ENCODE measurements around the gene RPA3. TPM values are rescaled to one million over a fixed set of nuclear protein-coding genes. Genes with fewer than 3 reads are reported as not detected.

Gene RPA3
- total RNA-seq, 4 donors from 2014 or later = 5.3 to 19.2 (median 18.6) TPM

GRCh38 chr7:7641129-7641663 is 77.2 kb downstream of the RPA3 start:
- DNase-seq = peak in 1 of 2 donors; percentile 18
- intact Hi-C loops (cut with DNase I; ENCODE audit: low total_unique reads) = no loop called here
- Histone ChIP-seq H3K4me1 (no peaks in the 10 kb centered on the region), H3K27me3 (no peaks in the 10 kb centered on the region), H3K4me3 (peak overlapping the region; percentile 63 to 87), H3K27ac (peak overlapping the region; percentile 76 to 85), H3K9me3 (no peaks in the 10 kb centered on the region), H3K36me3 (no peaks in the 10 kb centered on the region)
- TF ChIP-seq, protein P1, sequence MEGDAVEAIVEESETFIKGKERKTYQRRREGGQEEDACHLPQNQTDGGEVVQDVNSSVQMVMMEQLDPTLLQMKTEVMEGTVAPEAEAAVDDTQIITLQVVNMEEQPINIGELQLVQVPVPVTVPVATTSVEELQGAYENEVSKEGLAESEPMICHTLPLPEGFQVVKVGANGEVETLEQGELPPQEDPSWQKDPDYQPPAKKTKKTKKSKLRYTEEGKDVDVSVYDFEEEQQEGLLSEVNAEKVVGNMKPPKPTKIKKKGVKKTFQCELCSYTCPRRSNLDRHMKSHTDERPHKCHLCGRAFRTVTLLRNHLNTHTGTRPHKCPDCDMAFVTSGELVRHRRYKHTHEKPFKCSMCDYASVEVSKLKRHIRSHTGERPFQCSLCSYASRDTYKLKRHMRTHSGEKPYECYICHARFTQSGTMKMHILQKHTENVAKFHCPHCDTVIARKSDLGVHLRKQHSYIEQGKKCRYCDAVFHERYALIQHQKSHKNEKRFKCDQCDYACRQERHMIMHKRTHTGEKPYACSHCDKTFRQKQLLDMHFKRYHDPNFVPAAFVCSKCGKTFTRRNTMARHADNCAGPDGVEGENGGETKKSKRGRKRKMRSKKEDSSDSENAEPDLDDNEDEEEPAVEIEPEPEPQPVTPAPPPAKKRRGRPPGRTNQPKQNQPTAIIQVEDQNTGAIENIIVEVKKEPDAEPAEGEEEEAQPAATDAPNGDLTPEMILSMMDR (IDR thresholded peaks at IDR 0.05) = no peak
- no peak for TF ChIP-seq POLR2A (IDR thresholded peaks at IDR 0.05)

DNA sequence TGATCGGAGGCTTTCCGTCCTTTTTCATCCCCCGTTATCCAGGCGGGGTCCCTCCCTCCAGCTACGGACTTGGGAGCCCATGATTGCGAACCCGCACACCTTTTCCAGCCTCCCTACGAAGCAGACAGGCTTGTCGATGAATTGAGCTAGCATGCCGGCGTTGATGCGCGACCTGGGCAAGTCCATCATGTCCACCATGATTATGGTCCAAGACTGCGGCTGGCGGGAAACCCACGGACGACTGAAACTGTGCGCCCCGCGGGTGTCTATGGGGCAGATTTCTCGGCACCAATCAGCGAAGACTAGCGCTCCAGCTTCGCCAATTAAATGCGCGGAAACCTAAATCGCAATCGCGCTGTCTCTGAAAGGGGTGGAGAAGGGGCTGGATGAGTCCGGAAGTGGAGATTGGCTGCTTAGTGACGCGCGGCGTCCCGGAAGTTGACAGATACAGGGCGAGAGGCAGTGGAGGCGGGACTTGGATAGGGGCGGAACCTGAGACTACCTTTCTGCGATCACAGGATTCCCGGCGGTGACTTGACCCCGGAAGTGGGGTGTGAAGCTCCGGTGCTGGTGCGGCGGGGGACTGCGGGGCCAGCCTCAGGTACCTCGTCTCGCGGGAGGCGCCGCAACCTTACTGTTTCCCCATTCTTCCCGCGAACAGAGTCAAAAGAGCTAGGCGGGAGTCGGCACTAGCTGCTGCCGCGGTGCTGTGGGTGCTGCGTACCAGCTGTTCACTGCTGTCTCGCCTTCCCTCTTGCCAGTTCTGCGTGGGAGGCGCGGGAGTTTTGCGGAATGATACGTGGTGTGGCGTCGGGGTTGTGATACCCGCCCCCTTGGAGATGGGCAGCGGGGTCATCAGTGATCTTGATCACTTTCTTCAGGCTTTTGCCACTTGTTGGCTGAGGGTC is 77.9 kb downstream of the RPA3 start, which contains the start of gene UMAD1:
Gene UMAD1 (plus strand): TSS at position 532 of the 908 bp plus-strand sequence. CDS start 32,620 bp downstream, outside the sequence.
- Histone ChIP-seq H3K36me3 (no peaks in the 10 kb centered on the region), H3K4me1 (no peaks in the 10 kb centered on the region), H3K27me3 (no peaks in the 10 kb centered on the region), H3K27ac (peak within 1 kb of the TSS; percentile 88 to 89), H3K9me3 (no peaks in the 10 kb centered on the region), H3K4me3 (peak within 1 kb of the TSS; percentile 63 to 87)
- DNase-seq = peak; percentile 98 to 99
- TF ChIP-seq POLR2A (IDR thresholded peaks at IDR 0.05) = peak; percentile 69 to 80
- TF ChIP-seq, protein P1 (IDR thresholded peaks at IDR 0.05) = no peak
- intact Hi-C loops (cut with DNase I; ENCODE audit: low total_unique reads) = no loop called here

DNA sequence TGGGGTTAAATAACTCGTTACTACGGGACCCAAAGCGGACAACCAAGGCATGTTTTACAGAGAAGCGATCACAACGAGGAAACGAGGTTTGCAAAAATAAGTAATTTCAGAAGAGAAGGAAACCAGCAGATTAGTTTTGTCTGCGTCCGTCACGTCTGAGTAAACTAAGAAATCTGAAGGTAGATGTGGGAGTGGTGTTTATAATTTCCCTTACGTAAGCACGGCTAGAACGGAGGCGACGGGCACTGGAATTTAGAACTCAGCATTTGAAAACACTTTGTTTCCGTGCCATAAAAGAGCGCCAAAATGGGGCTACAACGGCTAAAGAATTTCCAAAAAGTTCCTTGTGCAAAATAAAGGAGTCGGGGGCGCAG is 78.6 kb downstream of the RPA3 start:
- no peaks in the 10 kb centered on the region for H3K9me3 ChIP-seq
- intact Hi-C loops (cut with DNase I; ENCODE audit: low total_unique reads) = no loop called here
- DNase-seq = no peak
- H3K36me3 ChIP-seq = no peaks in the 10 kb centered on the region
- no peaks in the 10 kb centered on the region for H3K27me3 ChIP-seq
- no peaks in the 10 kb centered on the region for H3K4me1 ChIP-seq
- TF ChIP-seq, protein P1 (IDR thresholded peaks at IDR 0.05) = no peak
- no peak for TF ChIP-seq POLR2A (IDR thresholded peaks at IDR 0.05)
- peak overlapping the region; percentile 88 to 89 for H3K27ac ChIP-seq
- peak overlapping the region; percentile 63 to 87 for H3K4me3 ChIP-seq

DNA sequence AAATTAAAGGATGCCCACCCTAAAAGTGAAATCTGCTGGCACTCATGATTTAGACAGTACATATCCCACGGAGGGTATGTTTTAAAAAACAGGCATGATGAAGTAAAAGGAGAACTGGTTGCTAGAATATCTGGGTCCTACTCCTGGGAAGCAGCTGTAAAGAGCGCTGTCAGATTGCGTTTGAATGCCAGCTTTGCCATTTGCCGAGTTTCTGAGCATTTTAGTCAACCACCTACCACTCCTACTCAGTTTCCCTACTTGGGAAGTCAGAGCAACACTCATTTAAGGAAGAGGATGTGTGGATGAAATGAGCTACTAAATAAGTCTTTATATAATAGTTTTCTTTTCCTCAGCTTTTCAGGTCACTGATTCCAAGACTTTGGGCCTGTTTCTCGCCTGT is 79.0 kb downstream of the RPA3 start:
- DNase-seq = no peak
- no peak for TF ChIP-seq POLR2A (IDR thresholded peaks at IDR 0.05)
- TF ChIP-seq, protein P1 (IDR thresholded peaks at IDR 0.05) = no peak
- Histone ChIP-seq H3K4me3 (peak overlapping the region; percentile 63 to 87), H3K36me3 (no peaks in the 10 kb centered on the region), H3K9me3 (no peaks in the 10 kb centered on the region), H3K27ac (peak overlapping the region; percentile 88 to 89), H3K27me3 (no peaks in the 10 kb centered on the region), H3K4me1 (no peaks in the 10 kb centered on the region)
- intact Hi-C loops (cut with DNase I; ENCODE audit: low total_unique reads) = no loop called here

All from uterus (tissue), 4 donors.